ENCODE measurements around the gene METTL2B. TPM values are rescaled to one million over a fixed set of nuclear protein-coding genes. Genes with fewer than 3 reads are reported as not detected.
"Not testable (repeated sequence)": the region's sequence is repeated elsewhere in the genome, so short reads cannot be mapped to it uniquely, and the experiment has no call there.

Gene METTL2B
- total and polyA plus RNA-seq, 2 experiments from 2014 or later = 21.3 to 27.9 TPM

DNA sequence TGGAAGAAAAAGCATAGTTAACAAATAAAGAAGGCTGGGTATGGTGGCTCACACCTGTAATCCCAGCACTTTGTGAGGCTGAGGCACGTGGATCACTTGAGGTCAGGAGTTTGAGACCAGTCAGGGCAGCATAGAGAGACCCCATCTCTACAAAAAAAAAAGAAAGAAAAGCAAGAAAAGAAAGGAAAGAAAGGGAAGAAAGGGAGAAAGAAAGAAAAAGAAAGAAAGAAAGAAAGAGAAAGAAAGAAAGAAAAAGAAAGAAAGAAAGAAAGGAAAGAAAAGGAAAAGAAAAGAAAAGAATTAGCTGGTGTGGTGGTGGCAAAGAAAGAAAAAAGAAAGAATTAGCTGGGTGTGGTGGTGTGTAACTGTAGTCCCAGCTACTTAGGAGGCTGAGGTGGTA is 24.0 kb upstream of the METTL2B start:
- Histone ChIP-seq H3K36me3 (no peaks in the 10 kb centered on the region), H3K4me3 (no peak overlapping the region), H3K4me1 (ENCODE audit: low read depth) (peaks cover 27% of the 10 kb centered on the region), H3K27ac (no peak overlapping the region), H3K27me3 (no peaks in the 10 kb centered on the region), H3K9me3 (ENCODE audit: low read depth) (no peaks in the 10 kb centered on the region)
- no peak for DNase-seq (ENCODE audit: low read depth in 1 of 2, low spot score in 1 of 2)
- TF ChIP-seq, protein P1, sequence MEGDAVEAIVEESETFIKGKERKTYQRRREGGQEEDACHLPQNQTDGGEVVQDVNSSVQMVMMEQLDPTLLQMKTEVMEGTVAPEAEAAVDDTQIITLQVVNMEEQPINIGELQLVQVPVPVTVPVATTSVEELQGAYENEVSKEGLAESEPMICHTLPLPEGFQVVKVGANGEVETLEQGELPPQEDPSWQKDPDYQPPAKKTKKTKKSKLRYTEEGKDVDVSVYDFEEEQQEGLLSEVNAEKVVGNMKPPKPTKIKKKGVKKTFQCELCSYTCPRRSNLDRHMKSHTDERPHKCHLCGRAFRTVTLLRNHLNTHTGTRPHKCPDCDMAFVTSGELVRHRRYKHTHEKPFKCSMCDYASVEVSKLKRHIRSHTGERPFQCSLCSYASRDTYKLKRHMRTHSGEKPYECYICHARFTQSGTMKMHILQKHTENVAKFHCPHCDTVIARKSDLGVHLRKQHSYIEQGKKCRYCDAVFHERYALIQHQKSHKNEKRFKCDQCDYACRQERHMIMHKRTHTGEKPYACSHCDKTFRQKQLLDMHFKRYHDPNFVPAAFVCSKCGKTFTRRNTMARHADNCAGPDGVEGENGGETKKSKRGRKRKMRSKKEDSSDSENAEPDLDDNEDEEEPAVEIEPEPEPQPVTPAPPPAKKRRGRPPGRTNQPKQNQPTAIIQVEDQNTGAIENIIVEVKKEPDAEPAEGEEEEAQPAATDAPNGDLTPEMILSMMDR (IDR thresholded peaks at IDR 0.05; ENCODE audit: low read depth, low read length) = no peak

DNA sequence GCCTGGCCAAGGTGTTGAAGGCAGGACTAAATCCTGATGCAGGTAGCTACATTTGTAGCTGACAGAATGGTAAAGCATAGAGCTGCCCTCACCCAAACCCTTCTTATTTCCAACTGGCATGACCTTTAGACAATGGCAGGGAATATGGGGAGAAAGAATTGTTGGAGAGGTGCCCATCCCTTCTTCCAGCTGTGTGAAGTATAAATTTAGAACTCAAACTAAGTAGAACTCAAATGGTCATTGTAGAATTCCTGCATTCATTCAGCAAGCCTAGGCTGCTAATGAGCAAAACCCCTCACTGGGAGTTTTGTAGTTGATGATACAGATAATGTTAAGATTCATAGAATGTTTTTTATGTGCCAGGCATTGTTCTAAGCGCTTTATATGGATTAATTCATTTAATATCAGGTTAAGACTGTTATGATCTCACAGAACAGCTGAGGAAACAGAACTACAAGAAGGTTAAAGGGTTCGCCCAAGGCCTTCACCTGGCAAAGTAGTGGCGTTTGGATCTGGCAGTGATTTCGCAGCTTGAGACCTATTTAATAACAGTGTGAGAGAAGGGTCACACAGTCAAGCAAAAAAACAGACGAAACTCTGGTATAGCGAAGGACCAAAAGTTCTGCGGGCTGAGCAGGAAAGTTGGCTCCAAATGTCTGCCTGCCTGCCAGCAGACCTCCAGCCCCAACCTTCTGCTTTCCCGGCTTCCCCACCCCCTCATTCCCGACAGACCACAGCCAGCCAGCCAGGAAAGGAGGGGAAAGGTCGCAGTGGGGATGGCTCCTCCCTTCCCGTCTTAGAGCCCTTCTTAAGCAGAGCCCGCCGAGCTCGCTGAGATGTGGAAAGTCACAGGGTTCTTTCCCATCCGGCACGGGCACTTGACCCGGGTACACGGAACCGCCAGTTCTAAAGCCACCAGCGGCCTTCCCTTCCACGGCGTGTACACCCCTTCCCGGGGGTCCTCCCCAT is 22.4 kb upstream of the METTL2B start:
- no peaks in the 10 kb centered on the region for H3K27me3 ChIP-seq
- peak overlapping the region; percentile 79 for H3K27ac ChIP-seq
- peaks cover 27% of the 10 kb centered on the region for H3K4me1 ChIP-seq (ENCODE audit: low read depth)
- TF ChIP-seq, protein P1 (IDR thresholded peaks at IDR 0.05; ENCODE audit: low read depth, low read length) = no peak
- peak; percentile 84 to 99 for DNase-seq (ENCODE audit: low read depth in 1 of 2, low spot score in 1 of 2)
- no peak overlapping the region for H3K4me3 ChIP-seq
- H3K9me3 ChIP-seq (ENCODE audit: low read depth) = no peaks in the 10 kb centered on the region
- H3K36me3 ChIP-seq = no peaks in the 10 kb centered on the region

DNA sequence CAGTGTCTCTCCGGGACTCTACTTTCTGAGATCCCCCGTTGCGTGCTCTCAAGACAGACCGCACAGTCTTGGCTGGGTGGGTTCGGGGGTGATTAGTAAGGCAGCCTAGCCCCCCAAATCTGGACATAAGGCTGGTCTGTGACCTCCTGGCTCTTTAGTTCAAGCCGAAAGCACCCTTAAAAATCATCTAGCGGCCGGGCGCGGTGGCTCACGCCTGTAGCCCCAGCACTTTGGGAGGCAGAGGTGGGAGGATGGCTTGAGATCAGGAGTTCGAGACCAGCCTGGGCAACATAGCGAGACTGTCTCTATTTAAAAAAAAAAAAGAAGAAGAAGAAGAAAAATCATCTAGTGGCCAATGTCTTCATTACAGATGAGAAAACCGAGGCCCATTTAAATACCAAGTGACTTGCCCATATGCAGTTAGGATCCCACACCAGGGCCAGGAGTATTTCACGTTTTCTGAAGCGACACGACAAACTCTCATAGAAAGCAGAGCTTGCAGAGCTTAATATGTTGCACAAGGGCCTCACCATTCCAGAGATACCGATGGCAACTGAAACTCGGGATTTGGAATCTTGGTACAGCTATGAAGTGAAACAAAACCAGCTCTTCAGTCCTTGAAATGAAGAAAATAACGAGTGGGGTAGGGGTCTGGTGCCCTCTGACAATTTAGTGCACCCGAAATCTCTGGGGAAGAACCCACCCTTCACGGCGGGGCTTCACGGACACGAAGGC is 21.6 kb upstream of the METTL2B start:
- peaks cover 27% of the 10 kb centered on the region for H3K4me1 ChIP-seq (ENCODE audit: low read depth)
- DNase-seq (ENCODE audit: low read depth in 1 of 2, low spot score in 1 of 2) = peak; percentile 29 to 80
- H3K27ac ChIP-seq = peak overlapping the region; percentile 79
- TF ChIP-seq, protein P1 (IDR thresholded peaks at IDR 0.05; ENCODE audit: low read depth, low read length) = no peak
- no peaks in the 10 kb centered on the region for H3K27me3 ChIP-seq
- no peaks in the 10 kb centered on the region for H3K36me3 ChIP-seq
- H3K4me3 ChIP-seq = peak overlapping the region; percentile 59
- H3K9me3 ChIP-seq (ENCODE audit: low read depth) = no peaks in the 10 kb centered on the region

DNA sequence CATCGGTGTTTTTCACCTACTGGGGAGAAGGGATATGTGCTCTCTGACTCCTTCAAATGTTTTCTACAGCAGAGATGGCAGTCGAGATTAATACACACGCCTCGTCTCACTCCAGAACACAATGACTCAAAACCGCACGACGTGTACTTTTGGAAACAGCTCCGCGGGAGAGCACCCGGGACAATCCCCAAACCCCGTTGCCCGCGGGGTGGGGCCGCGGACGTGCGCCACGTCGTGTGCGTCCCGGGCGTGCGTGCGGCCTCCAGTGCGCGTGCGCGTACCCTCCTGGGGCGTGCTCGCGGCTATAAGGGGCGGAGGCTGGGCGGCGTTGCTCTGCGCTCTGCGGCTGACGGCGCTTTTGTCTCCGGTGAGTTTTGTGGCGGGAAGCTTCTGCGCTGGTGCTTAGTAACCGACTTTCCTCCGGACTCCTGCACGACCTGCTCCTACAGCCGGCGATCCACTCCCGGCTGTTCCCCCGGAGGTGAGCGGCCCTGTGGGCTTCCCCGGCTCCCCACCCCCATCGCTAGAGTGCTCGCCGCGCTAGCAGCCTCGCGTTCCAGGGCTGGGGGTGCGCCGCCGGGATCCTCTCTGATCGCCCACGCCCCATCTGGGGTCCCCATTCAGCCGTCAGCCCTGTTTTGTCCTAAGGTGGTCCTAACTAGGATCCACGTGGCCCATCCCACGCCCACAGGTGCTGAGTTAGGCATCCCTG is 20.8 kb upstream of the METTL2B start, which contains the start of gene HILPDA:
HILPDA (plus strand) TSS at position 336 of the 712 bp plus-strand sequence. CDS start 1,391 bp downstream, outside the sequence.
- H3K4me3 ChIP-seq = peak within 1 kb of the TSS; percentile 59
- H3K27me3 ChIP-seq = no peaks in the 10 kb centered on the region
- DNase-seq (ENCODE audit: low read depth in 1 of 2, low spot score in 1 of 2) = peak; percentile 91 to 99
- peak within 1 kb of the TSS; percentile 79 for H3K27ac ChIP-seq
- no peaks in the 10 kb centered on the region for H3K9me3 ChIP-seq (ENCODE audit: low read depth)
- TF ChIP-seq, protein P1 (IDR thresholded peaks at IDR 0.05; ENCODE audit: low read depth, low read length) = no peak
- H3K36me3 ChIP-seq = no peaks in the 10 kb centered on the region
- H3K4me1 ChIP-seq (ENCODE audit: low read depth) = peaks cover 27% of the 10 kb centered on the region

DNA sequence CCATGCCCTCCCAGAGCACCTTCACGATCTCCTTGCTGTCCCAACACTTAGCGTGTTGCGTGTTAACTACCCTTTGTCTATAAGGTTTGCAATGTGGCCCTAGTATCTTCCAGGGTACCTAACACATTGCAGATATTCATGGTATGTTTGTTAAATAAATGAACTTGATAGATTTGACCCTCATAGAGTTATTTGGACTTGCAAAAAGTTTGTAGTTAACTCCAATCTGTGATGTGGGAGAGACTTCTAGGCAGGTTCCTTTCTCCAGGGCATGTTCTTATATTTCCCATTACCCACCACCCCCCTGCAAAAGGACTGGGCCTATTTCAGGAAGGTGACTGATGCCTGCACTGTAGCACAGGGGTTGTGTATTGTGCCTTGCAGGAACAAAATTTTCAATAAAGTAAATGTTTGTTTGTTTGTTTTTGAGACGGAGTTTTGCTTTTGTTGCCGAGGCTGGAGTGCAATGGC is 20.3 kb upstream of the METTL2B start:
- TF ChIP-seq, protein P1 (IDR thresholded peaks at IDR 0.05; ENCODE audit: low read depth, low read length) = no peak
- peaks cover 27% of the 10 kb centered on the region for H3K4me1 ChIP-seq (ENCODE audit: low read depth)
- H3K36me3 ChIP-seq = no peaks in the 10 kb centered on the region
- H3K4me3 ChIP-seq = peak overlapping the region; percentile 59
- peak in 1 of 2 donors; percentile 8 for DNase-seq (ENCODE audit: low read depth in 1 of 2, low spot score in 1 of 2)
- no peaks in the 10 kb centered on the region for H3K9me3 ChIP-seq (ENCODE audit: low read depth)
- no peaks in the 10 kb centered on the region for H3K27me3 ChIP-seq
- H3K27ac ChIP-seq = no peak overlapping the region

DNA sequence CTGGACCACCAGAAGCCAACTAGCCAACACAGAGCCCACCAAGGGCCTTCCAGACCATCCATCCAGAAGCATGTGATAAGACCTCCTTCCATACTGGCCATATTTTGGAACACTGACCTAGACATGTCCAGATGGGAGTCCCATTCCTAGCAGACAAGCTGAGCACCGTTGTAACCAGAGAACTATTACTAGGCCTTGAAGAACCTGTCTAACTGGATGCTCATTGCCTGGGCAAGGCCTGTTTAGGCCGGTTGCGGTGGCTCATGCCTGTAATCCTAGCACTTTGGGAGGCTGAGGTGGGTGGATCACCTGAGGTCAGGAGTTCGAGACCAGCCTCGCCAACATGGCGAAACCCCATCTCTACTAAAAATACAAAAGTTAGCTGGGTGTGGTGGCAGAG is 19.2 kb upstream of the METTL2B start:
- H3K27ac ChIP-seq, H3K4me3 ChIP-seq: not testable (repeated sequence)

More for the DNA sequence above, 19.2 kb upstream of the METTL2B start:
- not testable (repeated sequence) for DNase-seq (ENCODE audit: low read depth in 1 of 2, low spot score in 1 of 2); H3K27me3 ChIP-seq; H3K9me3 ChIP-seq (ENCODE audit: low read depth); H3K36me3 ChIP-seq
- peaks cover 27% of the 10 kb centered on the region for H3K4me1 ChIP-seq (ENCODE audit: low read depth)

Data from cardiac muscle cell (in vitro differentiated cells and primary cell).